Posterior vena cava (tissue), 2 donors: Measurements from ENCODE around the gene CCDC34. TPM values are rescaled to one million over a fixed set of nuclear protein-coding genes. Genes with fewer than 3 reads are reported as not detected.

Experiments
- DNase-seq: peaks from one replicate; pipeline ENCODE4 v3.0.0-alpha.2; 2020; ENCODE audit warnings: low spot score
- intact Hi-C, 2 donors: fragments of 100-400 bp; cut with DNase I; formaldehyde crosslinking; loops; one replicate each; pipeline versions ENCODE4 v1.14.1 to v1.14.2; 2022 to 2023
- total RNA-seq, 2 donors: library from RNA; stranded (reverse); fragmentation: NEBNext Ultra II Directional; extraction: Animal tissue kit (Norgen Biotek cat#: 25700); gene quantifications; one replicate each; pipeline ENCODE4 v1.2.1, GENCODE V29; 2021
- donor health status: DM: yes; HTN: yes; CAD: no.
- donor health status: DM: yes; HTN: yes; CAD: no.

CCDC34 gene
- total RNA-seq, 2 donors from 2014 or later = 1.6 to 2.8 TPM

- DNase-seq = no peak
- intact Hi-C loops = no loop called here
Measured at GRCh38 chr11:27372164-27372563, 9.1 kb upstream of the CCDC34 start.

DNA sequence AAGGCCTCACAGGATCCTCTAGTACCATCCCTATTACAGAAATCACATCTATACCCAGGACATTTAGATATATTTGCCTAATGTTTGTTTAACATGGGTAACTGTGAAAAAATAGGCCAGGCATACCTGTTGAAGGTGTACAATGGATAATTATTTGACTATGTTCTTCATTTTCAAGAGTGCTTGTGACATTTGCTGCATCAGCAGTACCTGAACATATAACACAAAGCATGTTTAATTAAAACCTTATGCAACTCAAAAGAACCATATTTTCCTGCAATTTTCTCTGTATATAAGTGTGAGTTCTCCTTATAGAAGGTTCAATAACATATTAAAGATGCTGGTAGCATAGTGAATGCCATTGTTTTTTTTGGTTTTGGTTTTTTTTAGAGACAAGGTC, 8.5 kb upstream of the CCDC34 start:
- intact Hi-C loops = no loop called here
- no peak for DNase-seq

- no peak for DNase-seq
- intact Hi-C loops = no loop called here
Measured at GRCh38 chr11:27370374-27370773, 7.4 kb upstream of the CCDC34 start.

DNA sequence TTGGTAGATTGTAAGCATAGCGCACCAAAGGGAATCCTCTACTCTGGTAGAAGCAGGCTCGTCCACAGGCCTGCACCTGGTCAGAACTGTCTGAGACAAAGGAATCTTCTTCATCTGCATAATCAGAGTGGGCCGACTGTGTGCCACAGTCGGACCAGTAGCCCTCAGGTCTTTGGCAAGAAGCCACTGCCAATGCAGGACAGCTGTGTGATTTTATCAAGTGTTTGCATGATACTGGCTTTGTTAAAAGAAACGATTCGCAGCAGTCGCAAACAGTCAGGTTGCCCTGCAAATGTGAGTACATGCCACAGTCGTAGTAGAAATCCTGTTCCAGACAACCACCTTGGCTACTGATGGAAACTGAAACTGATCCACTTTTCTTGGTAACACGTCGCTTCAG, 4.9 kb upstream of the CCDC34 start:
- intact Hi-C loops = no loop called here
- no peak for DNase-seq

- intact Hi-C loops = no loop called here
- DNase-seq = no peak
Measured at GRCh38 chr11:27363576-27364117, 632 bp upstream of the CCDC34 start.

- intact Hi-C loops = no loop called here
- no peak for DNase-seq
Measured at GRCh38 chr11:27361649-27362431, 1.2 kb downstream of the CCDC34 start.

DNA sequence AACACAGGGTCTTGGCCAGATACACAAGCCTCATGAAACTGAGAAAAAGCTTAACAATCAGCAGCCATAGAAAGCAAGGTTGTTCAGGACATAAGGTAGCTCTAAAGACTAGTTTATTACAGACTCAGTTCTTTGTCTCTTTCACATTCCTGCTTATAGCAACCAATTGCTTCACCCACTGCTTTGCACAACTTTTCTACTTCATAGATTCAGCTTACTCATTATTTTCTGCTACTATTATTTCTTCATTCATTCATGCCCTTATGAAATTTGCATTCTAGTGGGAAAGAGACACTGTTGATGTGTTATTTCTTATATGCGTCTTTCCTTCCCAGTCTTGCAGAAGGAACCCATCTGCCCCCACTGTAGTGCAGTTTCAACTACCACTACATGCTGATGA, 4.7 kb downstream of the CCDC34 start:
- DNase-seq = no peak
- intact Hi-C loops = no loop called here

GRCh38 chr11:27357250-27357649, 5.8 kb downstream of the CCDC34 start:
- intact Hi-C loops = no loop called here

DNA sequence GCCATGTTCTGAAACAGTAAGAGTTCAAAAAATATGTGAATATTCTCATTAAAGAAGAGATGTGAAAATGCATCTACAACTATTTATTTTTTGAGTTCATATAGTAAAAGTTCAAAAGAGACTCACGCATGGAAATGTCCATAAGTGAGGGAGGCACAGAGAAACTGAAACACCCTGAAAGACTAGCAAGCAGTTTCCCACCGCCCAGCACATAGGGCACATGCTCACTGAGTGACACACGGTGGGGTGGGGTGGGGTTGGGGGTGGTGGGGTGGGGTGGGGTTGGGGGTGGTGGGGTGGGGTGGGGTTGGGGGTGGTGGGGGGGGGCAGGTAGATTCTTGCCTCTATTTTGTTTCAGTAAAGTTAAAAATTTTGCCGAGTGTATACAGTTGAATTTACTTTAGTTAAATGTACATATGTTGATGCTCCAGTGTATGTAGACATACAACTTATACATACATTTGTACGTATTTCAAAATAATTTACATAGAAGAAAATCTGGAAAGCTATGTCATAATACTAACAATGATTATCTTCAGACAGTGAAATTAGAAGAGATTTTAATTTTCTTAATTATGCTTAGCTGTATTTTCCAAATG, 6.3 kb downstream of the CCDC34 start:
- intact Hi-C loops = no loop called here
- no peak for DNase-seq

More at GRCh38 chr11:27357250-27357649, 5.8 kb downstream of the CCDC34 start:
- DNase-seq = no peak

GRCh38 chr11:27355575-27356104, 7.4 kb downstream of the CCDC34 start:
- no peak for DNase-seq
- intact Hi-C loops = no loop called here

DNA sequence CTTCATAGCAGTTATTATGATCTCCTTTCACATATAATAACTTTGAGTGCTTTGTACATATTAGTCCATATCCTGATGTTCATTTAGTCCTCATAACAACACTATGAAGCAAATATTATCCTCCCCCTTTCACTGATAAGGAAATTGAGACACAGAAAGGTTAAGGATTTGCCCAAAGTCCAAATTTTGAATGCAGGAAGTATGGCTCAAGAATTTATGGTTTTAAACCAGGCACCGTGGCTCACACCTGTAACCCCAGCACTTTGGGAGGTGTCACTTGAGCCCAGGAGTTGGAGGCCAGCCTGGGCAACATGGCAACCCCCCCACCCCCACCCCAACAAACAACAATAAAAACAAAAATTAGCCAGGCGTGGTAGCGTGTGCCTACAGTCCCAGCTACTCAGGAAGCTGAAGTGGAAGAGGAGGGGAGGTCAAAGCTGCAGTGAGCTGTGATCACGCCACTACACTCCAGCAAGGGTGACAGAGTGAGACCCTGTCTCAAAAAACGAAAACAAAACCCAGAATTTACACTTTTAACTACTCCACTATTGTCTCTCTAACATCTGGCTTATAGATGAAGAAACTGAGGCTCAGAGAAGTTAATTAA, 8.6 kb downstream of the CCDC34 start:
- no peak for DNase-seq
- intact Hi-C loops = no loop called here

- DNase-seq = no peak
- intact Hi-C loops = no loop called here
Measured at GRCh38 chr11:27353593-27354358, 9.2 kb downstream of the CCDC34 start.

GRCh38 chr11:27352781-27353180, 10.2 kb downstream of the CCDC34 start:
- no peak for DNase-seq
- intact Hi-C loops = no loop called here

GRCh38 chr11:27350511-27350910, 12.5 kb downstream of the CCDC34 start:
- intact Hi-C loops = no loop called here
- no peak for DNase-seq

- no peak for DNase-seq
- intact Hi-C loops = no loop called here
Measured at GRCh38 chr11:27349919-27350318, 13.1 kb downstream of the CCDC34 start.

GRCh38 chr11:27348340-27348873, 14.6 kb downstream of the CCDC34 start:
- intact Hi-C loops = no loop called here
- DNase-seq = no peak

- intact Hi-C loops = no loop called here
- no peak for DNase-seq
Measured at GRCh38 chr11:27347359-27348339, 15.4 kb downstream of the CCDC34 start.

DNA sequence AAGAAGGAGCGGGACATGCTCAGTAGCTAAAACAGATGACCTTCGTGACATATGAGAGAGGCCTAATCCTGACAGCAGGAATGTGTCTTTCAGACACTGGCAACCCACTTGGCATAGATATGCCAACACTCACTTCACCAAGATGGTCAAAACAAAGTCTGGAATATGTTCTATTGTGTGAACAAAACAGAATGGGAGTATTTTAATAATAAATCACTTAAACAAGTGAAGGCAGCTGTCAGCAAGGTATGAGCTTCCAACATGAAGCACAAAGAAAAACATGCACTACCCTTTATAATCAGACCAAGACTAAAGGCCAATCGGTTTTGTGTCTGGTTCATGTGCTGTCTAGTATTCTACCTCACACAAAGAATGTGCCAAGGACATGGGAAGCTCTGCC, 23.1 kb downstream of the CCDC34 start:
- no peak for DNase-seq

More for the DNA sequence above, 23.1 kb downstream of the CCDC34 start:
- intact Hi-C loops = no loop called here
